Measurements from ENCODE around the gene ANKRD34A. TPM values are rescaled to one million over a fixed set of nuclear protein-coding genes. Genes with fewer than 3 reads are reported as not detected.

ANKRD34A gene
- total RNA-seq, 1 donor from 2014 or later: 3.4 TPM

Other genes starting within 250 kb of the ANKRD34A start
- 0.17 TPM for gene CD160, start 245.1 kb downstream of the ANKRD34A start, total RNA-seq
- gene RNF115, start 140.5 kb downstream of the ANKRD34A start, total RNA-seq: 14.2 TPM
- gene POLR3C, start 140.4 kb downstream of the ANKRD34A start, total RNA-seq: 22.4 TPM
- 3.1 TPM for gene NUDT17, start 118.9 kb downstream of the ANKRD34A start, total RNA-seq
- gene PIAS3, start 105.5 kb downstream of the ANKRD34A start, total RNA-seq: 36.5 TPM
- 2.7 TPM for gene ANKRD35, start 78.7 kb downstream of the ANKRD34A start, total RNA-seq
- gene ITGA10, start 54.5 kb downstream of the ANKRD34A start, total RNA-seq: 3.2 TPM
- gene PEX11B, start 45.9 kb downstream of the ANKRD34A start, total RNA-seq: 35.1 TPM
- 99.8 TPM for gene RBM8A, start 37.1 kb downstream of the ANKRD34A start, total RNA-seq
- gene LIX1L, start 6.6 kb downstream of the ANKRD34A start, total RNA-seq: 42.9 TPM
- gene POLR3GL, start 115 bp upstream of the ANKRD34A start, total RNA-seq: 28.3 TPM
- gene TXNIP, start 32.0 kb upstream of the ANKRD34A start, total RNA-seq: 446 TPM
- 0.40 TPM for gene HJV, start 57.2 kb upstream of the ANKRD34A start, total RNA-seq
- gene NBPF10, start 180.2 kb upstream of the ANKRD34A start, total RNA-seq: 3.9 TPM